HFFc6 (cell line): ENCODE data around the gene TMEM52B. TPM values are rescaled to one million over a fixed set of nuclear protein-coding genes. Genes with fewer than 3 reads are reported as not detected.

Experiments used
- DNase-seq: peaks from one replicate; pipeline ENCODE4 v3.0.0-alpha.2; 2018
- H3K27ac Mint-ChIP-seq: 2 replicates; pipeline ENCODE4 v1.8.0; 2020; ENCODE audit warnings: mild to moderate bottlenecking, mixed read lengths
- H3K27me3 Mint-ChIP-seq: 2 replicates; pipeline ENCODE4 v1.8.0; 2021; ENCODE audit warnings: mild to moderate bottlenecking, moderate library complexity, mixed read lengths; ENCODE audit not compliant: insufficient read depth
- H3K36me3 Mint-ChIP-seq: 2 replicates; pipeline ENCODE4 v1.8.0; 2021; ENCODE audit warnings: low read depth, mixed read lengths
- H3K4me1 Mint-ChIP-seq: 2 replicates; pipeline ENCODE4 v1.8.0; 2020; ENCODE audit warnings: low read depth, mixed read lengths
- H3K4me3 Mint-ChIP-seq: 2 replicates; pipeline ENCODE4 v1.8.0; 2020; ENCODE audit warnings: mild to moderate bottlenecking, moderate library complexity, mixed read lengths
- H3K9me3 Mint-ChIP-seq: 2 replicates; pipeline ENCODE4 v1.8.0; 2020; ENCODE audit warnings: mild to moderate bottlenecking, mixed read lengths
- total RNA-seq, 6 experiments: library from RNA; stranded (reverse); fragmentation: NEBNext Ultra II Directional; extraction: Animal tissue kit (Norgen Biotek cat#: 25700); gene quantifications; 2 replicates in 1 of 6; 3 replicates in 5 of 6; pipeline ENCODE4 v1.2.3, GENCODE V29; 2021
- TF ChIP-seq, protein P1 (sequence below): fragments of 200-600 bp; sonication (generic); IDR thresholded peaks from 2 replicates; pipeline ENCODE4 v1.5.0; 2021; ENCODE audit warnings: antibody characterized with exemption, mild to moderate bottlenecking

TMEM52B gene
- total RNA-seq, 6 experiments from 2014 or later = 0.74 to 2.3 (median 1.1) TPM

DNA sequence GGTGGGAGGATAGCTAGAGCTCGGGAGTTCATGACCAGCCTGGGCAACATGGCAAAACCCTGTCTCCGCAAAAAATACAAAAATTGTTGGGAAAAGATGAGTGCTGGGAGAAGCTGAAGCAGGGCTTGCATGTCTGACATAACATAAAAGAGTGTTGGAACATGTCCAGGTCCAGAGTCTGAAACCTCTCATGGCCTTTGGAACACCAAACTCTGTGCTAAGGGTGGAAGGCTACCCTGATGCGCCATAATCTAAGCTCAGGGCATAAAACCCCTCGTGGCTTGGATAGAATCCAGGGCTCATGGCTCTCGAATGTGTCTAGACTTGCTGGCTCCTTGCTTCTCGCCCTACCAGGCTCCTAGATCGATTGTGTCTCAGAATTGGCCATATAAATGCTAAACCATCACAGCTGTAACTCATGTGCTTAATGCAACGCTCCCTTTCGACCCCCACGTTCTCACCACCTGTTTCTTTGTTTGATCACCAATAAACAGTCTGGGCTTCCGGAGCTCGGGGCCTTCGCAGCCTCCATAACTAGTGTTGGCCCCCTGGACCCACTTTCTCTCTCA is 42.1 kb upstream of the TMEM52B start:
- H3K27ac Mint-ChIP-seq = no peak overlapping the region
- peaks cover 2% of the 10 kb centered on the region; the same call in 1 of the 2 replicates for H3K27me3 Mint-ChIP-seq
- no peak for DNase-seq
- no peaks in the 10 kb centered on the region for H3K36me3 Mint-ChIP-seq
- TF ChIP-seq, protein P1, sequence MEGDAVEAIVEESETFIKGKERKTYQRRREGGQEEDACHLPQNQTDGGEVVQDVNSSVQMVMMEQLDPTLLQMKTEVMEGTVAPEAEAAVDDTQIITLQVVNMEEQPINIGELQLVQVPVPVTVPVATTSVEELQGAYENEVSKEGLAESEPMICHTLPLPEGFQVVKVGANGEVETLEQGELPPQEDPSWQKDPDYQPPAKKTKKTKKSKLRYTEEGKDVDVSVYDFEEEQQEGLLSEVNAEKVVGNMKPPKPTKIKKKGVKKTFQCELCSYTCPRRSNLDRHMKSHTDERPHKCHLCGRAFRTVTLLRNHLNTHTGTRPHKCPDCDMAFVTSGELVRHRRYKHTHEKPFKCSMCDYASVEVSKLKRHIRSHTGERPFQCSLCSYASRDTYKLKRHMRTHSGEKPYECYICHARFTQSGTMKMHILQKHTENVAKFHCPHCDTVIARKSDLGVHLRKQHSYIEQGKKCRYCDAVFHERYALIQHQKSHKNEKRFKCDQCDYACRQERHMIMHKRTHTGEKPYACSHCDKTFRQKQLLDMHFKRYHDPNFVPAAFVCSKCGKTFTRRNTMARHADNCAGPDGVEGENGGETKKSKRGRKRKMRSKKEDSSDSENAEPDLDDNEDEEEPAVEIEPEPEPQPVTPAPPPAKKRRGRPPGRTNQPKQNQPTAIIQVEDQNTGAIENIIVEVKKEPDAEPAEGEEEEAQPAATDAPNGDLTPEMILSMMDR = no peak
- H3K4me3 Mint-ChIP-seq = no peak overlapping the region
- H3K9me3 Mint-ChIP-seq = no peaks in the 10 kb centered on the region
- H3K4me1 Mint-ChIP-seq = peaks cover 21% of the 10 kb centered on the region

DNA sequence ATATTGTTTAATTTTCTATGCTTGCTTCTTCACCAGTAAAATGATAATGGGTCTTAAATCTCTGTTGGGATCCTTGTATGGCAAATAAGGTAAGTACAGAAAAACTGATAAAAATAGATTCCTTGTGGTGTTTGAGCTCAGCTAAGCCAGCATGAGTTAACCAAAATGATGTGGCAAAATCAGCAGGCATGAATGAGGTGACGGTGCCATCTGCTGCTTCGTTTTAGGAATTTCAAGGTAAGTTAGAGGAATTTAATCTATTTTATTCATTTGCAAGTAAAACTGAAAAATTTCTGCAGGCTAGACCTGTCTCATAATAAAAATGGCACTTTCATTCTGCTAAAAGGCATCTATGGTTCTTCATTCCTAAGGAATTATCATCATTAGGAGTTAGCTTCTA is 38.8 kb upstream of the TMEM52B start:
- TF ChIP-seq, protein P1 = peak; percentile 83
- Mint-ChIP-seq H3K36me3 (no peaks in the 10 kb centered on the region), H3K9me3 (no peaks in the 10 kb centered on the region), H3K27ac (no peak overlapping the region), H3K27me3 (peaks cover 2% of the 10 kb centered on the region; the same call in 1 of the 2 replicates), H3K4me3 (no peak overlapping the region), H3K4me1 (peaks cover 35% of the 10 kb centered on the region)
- DNase-seq = peak; percentile 68

DNA sequence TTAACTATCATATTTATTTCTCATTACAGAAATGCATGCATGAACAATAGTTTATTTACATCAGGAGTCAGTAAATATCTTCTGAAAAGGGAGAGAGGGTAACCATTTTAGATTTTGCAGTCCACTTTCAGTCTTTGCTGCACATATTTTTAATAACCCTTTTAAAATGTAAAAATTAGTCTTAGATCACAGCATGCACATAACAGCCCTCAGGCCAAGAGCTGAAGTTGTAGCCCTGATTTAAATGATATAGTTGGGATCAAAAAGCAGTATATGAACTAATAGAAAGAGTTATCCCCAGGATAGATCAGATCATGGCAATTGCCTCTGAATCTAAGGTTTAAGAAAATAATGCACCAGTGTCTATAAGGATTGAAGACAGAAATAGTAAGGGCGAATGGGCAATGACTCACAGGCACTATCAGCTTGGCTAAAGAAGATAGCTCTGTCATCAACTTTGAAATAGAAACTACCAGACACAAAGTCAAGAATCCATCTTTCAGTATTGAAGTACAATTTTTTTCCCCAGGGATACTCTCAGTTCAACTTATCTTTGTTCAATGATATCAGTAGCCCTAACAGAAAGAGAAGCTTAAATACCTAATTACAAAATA is 35.7 kb upstream of the TMEM52B start:
- H3K4me1 Mint-ChIP-seq = peaks cover 35% of the 10 kb centered on the region
- DNase-seq = peak; percentile 39
- no peaks in the 10 kb centered on the region for H3K27me3 Mint-ChIP-seq
- no peaks in the 10 kb centered on the region for H3K36me3 Mint-ChIP-seq
- H3K4me3 Mint-ChIP-seq = peak overlapping the region; percentile 2; the same call in 1 of the 2 replicates
- peak overlapping the region; percentile 35 for H3K27ac Mint-ChIP-seq
- TF ChIP-seq, protein P1 = no peak
- H3K9me3 Mint-ChIP-seq = no peaks in the 10 kb centered on the region

DNA sequence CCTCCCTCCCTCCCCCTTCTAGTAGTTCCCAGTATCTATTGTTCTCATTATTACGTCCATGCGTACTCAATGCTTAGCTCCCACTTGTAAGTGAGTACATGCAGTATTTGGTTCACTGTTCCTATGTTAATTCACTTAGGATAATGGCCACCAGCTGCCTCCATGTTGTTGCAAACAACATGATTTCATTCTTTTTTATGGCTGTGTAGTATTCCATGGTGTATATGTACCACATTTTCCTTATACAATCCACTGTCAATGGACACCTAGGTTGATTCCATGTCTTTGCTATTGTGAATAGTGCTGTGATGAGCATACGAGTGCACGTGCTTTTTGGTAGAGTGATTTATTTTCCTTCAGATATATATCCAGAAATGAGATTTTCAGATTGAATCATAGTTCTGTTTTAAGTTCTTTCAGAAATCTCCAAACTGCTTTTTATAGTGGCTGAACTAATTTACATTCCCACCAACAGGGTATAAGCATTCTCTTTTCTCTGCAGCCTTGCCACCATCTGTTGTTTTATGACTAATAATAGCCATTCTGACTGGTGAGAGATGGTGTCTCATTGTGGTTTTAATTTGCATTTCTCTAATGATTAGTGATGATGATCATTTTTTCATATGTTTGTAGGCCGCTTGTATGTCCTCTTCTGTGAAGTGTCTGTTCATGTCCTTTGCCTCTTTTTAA is 31.0 kb upstream of the TMEM52B start:
- TF ChIP-seq, protein P1 = no peak
- H3K9me3 Mint-ChIP-seq = peaks cover 5% of the 10 kb centered on the region; the same call in 1 of the 2 replicates
- H3K4me3 Mint-ChIP-seq = no peak overlapping the region
- no peak for DNase-seq
- no peaks in the 10 kb centered on the region; the same call in 1 of the 2 replicates for H3K27me3 Mint-ChIP-seq
- H3K4me1 Mint-ChIP-seq = peaks cover 34% of the 10 kb centered on the region
- H3K36me3 Mint-ChIP-seq = 0 out of 2 replicates have a peak, but pooled peaks cover 4% of the 10 kb centered on the region
- no peak overlapping the region for H3K27ac Mint-ChIP-seq

DNA sequence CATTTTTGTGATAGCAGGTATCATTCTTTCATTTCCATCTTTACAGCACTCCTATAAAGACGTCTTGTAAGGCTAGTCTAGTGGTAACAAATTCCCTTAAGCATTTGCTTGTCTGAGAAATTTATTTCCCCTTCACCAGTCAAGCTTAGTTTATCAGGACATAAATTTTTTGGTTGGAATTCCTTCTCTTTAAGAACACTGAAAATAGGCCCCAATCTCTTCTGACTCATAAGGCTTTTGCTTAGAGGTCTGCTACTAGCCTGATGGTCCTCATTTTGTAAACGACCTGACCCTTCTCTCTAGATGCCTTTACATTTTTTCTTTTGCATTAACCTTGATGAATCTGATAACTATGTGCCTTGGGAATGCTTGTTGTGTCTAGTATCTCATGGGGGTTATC is 27.2 kb upstream of the TMEM52B start:
- H3K4me1 Mint-ChIP-seq = peaks cover 31% of the 10 kb centered on the region

More for the DNA sequence above, 27.2 kb upstream of the TMEM52B start:
- Mint-ChIP-seq H3K27ac (peak overlapping the region; percentile 36; the same call in 1 of the 2 replicates), H3K27me3 (no peaks in the 10 kb centered on the region; the same call in 1 of the 2 replicates), H3K9me3 (peaks cover 5% of the 10 kb centered on the region; the same call in 1 of the 2 replicates), H3K36me3 (0 out of 2 replicates have a peak, but pooled peaks cover 4% of the 10 kb centered on the region), H3K4me3 (no peak overlapping the region)
- TF ChIP-seq, protein P1 = no peak
- DNase-seq = peak; percentile 74
